Superior temporal gyrus (tissue), 1 donor: ENCODE data around the gene KICS2.

Source experiments
- DNase-seq: peaks from one replicate; pipeline ENCODE4 v3.0.0-alpha.2; 2016; ENCODE audit errors: extremely low spot score

Gene KICS2

DNA sequence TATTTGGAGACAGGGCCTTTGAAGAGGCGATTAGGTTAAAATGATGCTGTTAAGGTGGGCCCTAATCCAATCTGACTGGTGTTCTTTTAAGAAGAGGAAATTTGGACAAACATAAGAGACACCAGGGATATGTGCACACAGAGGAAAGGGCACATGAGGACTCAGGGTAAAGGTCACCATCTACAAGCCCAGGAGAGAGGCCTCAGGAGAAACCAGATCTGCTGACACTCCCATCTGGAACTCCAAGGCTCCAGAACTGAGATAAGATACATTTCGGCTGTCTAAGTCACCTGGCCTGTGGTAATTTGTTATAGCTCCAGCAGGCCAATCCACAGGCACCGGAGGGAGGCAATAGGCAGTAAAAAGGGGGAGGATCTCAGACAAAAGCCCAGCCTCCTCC is 48.6 kb downstream of the KICS2 start:
- DNase-seq = no peak
